ENCODE data around the gene CLEC18A. TPM values are rescaled to one million over a fixed set of nuclear protein-coding genes. Genes with fewer than 3 reads are reported as not detected.
A peak's percentile ranks its signal among the peaks of the same experiment; 100 is the strongest.

The CLEC18A gene
- total and polyA plus RNA-seq, 2 donors (not counting 1 experiment from before 2014, with no cell fraction given): 0.07 to 0.33 TPM

- Histone ChIP-seq H3K27ac (ENCODE audit: insufficient read depth, low read length) (peak overlapping the region; percentile 60), H3K9me3 (ENCODE audit: control insufficient read depth, insufficient read depth, low read depth, low read length) (no peaks in the 10 kb centered on the region), H2AFZ (ENCODE audit: low read length) (no peak overlapping the region), H3K4me3 (replicated peaks in 1 of 4; ENCODE audit: control extremely low read depth in 1 of 4, insufficient read depth in 1 of 4, low read depth in 3 of 4, low read length in 4 of 4) (peak overlapping the region in 3 of 4 experiments; percentile 22 to 45 (median 32)), H3K9ac (ENCODE audit: insufficient read depth, low read length) (peak overlapping the region; percentile 64), H4K20me1 (ENCODE audit: control insufficient read depth, extremely low read depth, insufficient read depth, low read length) (no peaks in the 10 kb centered on the region), H3K27me3 (ENCODE audit: control insufficient read depth, insufficient read depth, low read length) (no peaks in the 10 kb centered on the region), H3K4me2 (ENCODE audit: extremely low read depth, insufficient read depth, low read length) (peak overlapping the region; percentile 76), H3K36me3 (ENCODE audit: control insufficient read depth, insufficient read depth, low read length) (peaks cover 2% of the 10 kb centered on the region), H3K79me2 (ENCODE audit: control insufficient read depth, insufficient read depth, low read length) (peaks cover 20% of the 10 kb centered on the region), H3K4me1 (ENCODE audit: control insufficient read depth, extremely low read depth, insufficient read depth, low read length) (peaks cover 29% of the 10 kb centered on the region)
- no peak for TF ChIP-seq CTCF (conservative IDR thresholded peaks at IDR 0.05 in 1 of 2, IDR thresholded peaks at IDR 0.05 in 1 of 2; ENCODE audit: low read depth in 1 of 2, low read length in 2 of 2)
- no peak for TF ChIP-seq EZH2 (IDR thresholded peaks at IDR 0.05; ENCODE audit: low read length, missing control alignments)
- DNase-seq (ENCODE audit: low read depth in 2 of 2): peak; percentile 70 to 93
Measured at GRCh38 chr16:69924777-69925191, 26.4 kb upstream of the CLEC18A start.

- no peaks in the 10 kb centered on the region for H4K20me1 ChIP-seq (ENCODE audit: control insufficient read depth, extremely low read depth, insufficient read depth, low read length)
- H2AFZ ChIP-seq (ENCODE audit: low read length): no peak overlapping the region
- DNase-seq (ENCODE audit: low read depth in 2 of 2): no peak
- peaks cover 4% of the 10 kb centered on the region for H3K36me3 ChIP-seq (ENCODE audit: control insufficient read depth, insufficient read depth, low read length)
- H3K27me3 ChIP-seq (ENCODE audit: control insufficient read depth, insufficient read depth, low read length): no peaks in the 10 kb centered on the region
- H3K79me2 ChIP-seq (ENCODE audit: control insufficient read depth, insufficient read depth, low read length): peaks cover 20% of the 10 kb centered on the region
- TF ChIP-seq CTCF (conservative IDR thresholded peaks at IDR 0.05 in 1 of 2, IDR thresholded peaks at IDR 0.05 in 1 of 2; ENCODE audit: low read depth in 1 of 2, low read length in 2 of 2) (no peak), EZH2 (IDR thresholded peaks at IDR 0.05; ENCODE audit: low read length, missing control alignments) (no peak)
- H3K9me3 ChIP-seq (ENCODE audit: control insufficient read depth, insufficient read depth, low read depth, low read length): no peaks in the 10 kb centered on the region
- peak overlapping the region; percentile 64 for H3K9ac ChIP-seq (ENCODE audit: insufficient read depth, low read length)
- peak overlapping the region; percentile 76 for H3K4me2 ChIP-seq (ENCODE audit: extremely low read depth, insufficient read depth, low read length)
- H3K4me3 ChIP-seq (replicated peaks in 1 of 4; ENCODE audit: control extremely low read depth in 1 of 4, insufficient read depth in 1 of 4, low read depth in 3 of 4, low read length in 4 of 4): peak overlapping the region in 3 of 4 experiments; percentile 22 to 45 (median 32)
- peak overlapping the region; percentile 60 for H3K27ac ChIP-seq (ENCODE audit: insufficient read depth, low read length)
- peaks cover 29% of the 10 kb centered on the region for H3K4me1 ChIP-seq (ENCODE audit: control insufficient read depth, extremely low read depth, insufficient read depth, low read length)
Measured at GRCh38 chr16:69925311-69925710, 25.8 kb upstream of the CLEC18A start.

GRCh38 chr16:69926241-69926640, 24.9 kb upstream of the CLEC18A start:
- H3K4me2 ChIP-seq (ENCODE audit: extremely low read depth, insufficient read depth, low read length): peak overlapping the region; percentile 76
- peaks cover 20% of the 10 kb centered on the region for H3K79me2 ChIP-seq (ENCODE audit: control insufficient read depth, insufficient read depth, low read length)
- DNase-seq (ENCODE audit: low read depth in 2 of 2): no peak
- no peaks in the 10 kb centered on the region for H4K20me1 ChIP-seq (ENCODE audit: control insufficient read depth, extremely low read depth, insufficient read depth, low read length)
- H3K9ac ChIP-seq (ENCODE audit: insufficient read depth, low read length): no peak overlapping the region
- H3K36me3 ChIP-seq (ENCODE audit: control insufficient read depth, insufficient read depth, low read length): peaks cover 4% of the 10 kb centered on the region
- H2AFZ ChIP-seq (ENCODE audit: low read length): no peak overlapping the region
- peaks cover 28% of the 10 kb centered on the region for H3K4me1 ChIP-seq (ENCODE audit: control insufficient read depth, extremely low read depth, insufficient read depth, low read length)
- H3K4me3 ChIP-seq (replicated peaks in 1 of 4; ENCODE audit: control extremely low read depth in 1 of 4, insufficient read depth in 1 of 4, low read depth in 3 of 4, low read length in 4 of 4): no peak overlapping the region
- no peaks in the 10 kb centered on the region for H3K9me3 ChIP-seq (ENCODE audit: control insufficient read depth, insufficient read depth, low read depth, low read length)
- H3K27ac ChIP-seq (ENCODE audit: insufficient read depth, low read length): no peak overlapping the region
- TF ChIP-seq EZH2 (IDR thresholded peaks at IDR 0.05; ENCODE audit: low read length, missing control alignments) (no peak), CTCF (conservative IDR thresholded peaks at IDR 0.05 in 1 of 2, IDR thresholded peaks at IDR 0.05 in 1 of 2; ENCODE audit: low read depth in 1 of 2, low read length in 2 of 2) (no peak)
- H3K27me3 ChIP-seq (ENCODE audit: control insufficient read depth, insufficient read depth, low read length): no peaks in the 10 kb centered on the region
